Epithelial cell of proximal tubule (primary cell): Measurements from ENCODE around the gene OAS2. TPM values are rescaled to one million over a fixed set of nuclear protein-coding genes. Genes with fewer than 3 reads are reported as not detected.

Source experiments
- DNase-seq: peaks from one replicate; pipeline ENCODE4 v3.0.0-alpha.2; 2011; ENCODE audit warnings: low read depth
- H3K4me3 ChIP-seq: 2 replicates; pipeline ENCODE4 v1.5.1; 2011; ENCODE audit warnings: low read depth, mild to moderate bottlenecking, low read length
- CTCF ChIP-seq: conservative IDR thresholded peaks from 2 replicates; pipeline ENCODE4 v1.5.1; 2012; ENCODE audit warnings: low read depth, mild to moderate bottlenecking, low read length
- total RNA-seq: library from RNA; depleted of rRNA; stranded (reverse); fragments of >200 nt; gene quantifications from 2 replicates; pipeline ENCODE4 v1.2.3, GENCODE V29; 2015

Gene OAS2
- total RNA-seq: 2.5 TPM in 1 of 2 replicates, not detected in the other

GRCh38 chr12:112978163-112979040 lies at the start of gene OAS2:
OAS2 (plus strand) TSS chr12:112978519; CDS start chr12:112978609, 90 bp downstream.
- DNase-seq: no peak
- peak within 1 kb of the TSS; percentile 24 for H3K4me3 ChIP-seq
- no peak for TF ChIP-seq CTCF

- TF ChIP-seq CTCF: peak; percentile 37
- no peak overlapping the region for H3K4me3 ChIP-seq
- DNase-seq: no peak
Measured at GRCh38 chr12:112928978-112929377, 49.3 kb upstream of the OAS2 start.

- no peak for DNase-seq
- TF ChIP-seq CTCF: no peak
Measured at GRCh38 chr12:112929715-112930114, 48.6 kb upstream of the OAS2 start.

GRCh38 chr12:112930350-112930749 lies 48.0 kb upstream of the OAS2 start:
- TF ChIP-seq CTCF: no peak
- DNase-seq: no peak
- H3K4me3 ChIP-seq: no peak overlapping the region

More at GRCh38 chr12:112929715-112930114, 48.6 kb upstream of the OAS2 start:
- H3K4me3 ChIP-seq: no peak overlapping the region

- no peak for DNase-seq
- TF ChIP-seq CTCF: no peak
- no peak overlapping the region for H3K4me3 ChIP-seq
Measured at GRCh38 chr12:112932485-112933128, 45.7 kb upstream of the OAS2 start.

- TF ChIP-seq CTCF: no peak
- no peak for DNase-seq
- no peak overlapping the region for H3K4me3 ChIP-seq
Measured at GRCh38 chr12:112933129-112933505, 45.2 kb upstream of the OAS2 start.

- H3K4me3 ChIP-seq: no peak overlapping the region
- no peak for DNase-seq
- no peak for TF ChIP-seq CTCF
Measured at GRCh38 chr12:112936264-112936663, 42.1 kb upstream of the OAS2 start.
